ENCODE results near the gene PGBD5.

The PGBD5 gene

GRCh38 chr1:230332575-230333066 is 93.5 kb downstream of the PGBD5 start:
- no peak for DNase-seq (ENCODE audit: extremely low spot score, insufficient read length, low read depth)
- no peak for FAIRE-seq

GRCh38 chr1:230332061-230332460 is 94.1 kb downstream of the PGBD5 start:
- no peak for FAIRE-seq
- no peak for DNase-seq (ENCODE audit: extremely low spot score, insufficient read length, low read depth)

- FAIRE-seq (no peak), DNase-seq (ENCODE audit: extremely low spot score, insufficient read length, low read depth) (no peak)
Observed at GRCh38 chr1:230330157-230330556, 96.0 kb downstream of the PGBD5 start.

GRCh38 chr1:230328342-230329015 is 97.7 kb downstream of the PGBD5 start:
- DNase-seq (ENCODE audit: extremely low spot score, insufficient read length, low read depth), result no peak
- no peak for FAIRE-seq

GRCh38 chr1:230327892-230328284 is 98.2 kb downstream of the PGBD5 start:
- DNase-seq (ENCODE audit: extremely low spot score, insufficient read length, low read depth), result no peak
- FAIRE-seq, result no peak

- DNase-seq (ENCODE audit: extremely low spot score, insufficient read length, low read depth) (no peak), FAIRE-seq (no peak)
Observed at GRCh38 chr1:230326971-230327891, 98.9 kb downstream of the PGBD5 start.

GRCh38 chr1:230323686-230324085 is 102.4 kb downstream of the PGBD5 start:
- DNase-seq (ENCODE audit: extremely low spot score, insufficient read length, low read depth) (no peak), FAIRE-seq (no peak)

GRCh38 chr1:230322967-230323547 is 103.1 kb downstream of the PGBD5 start:
- DNase-seq (ENCODE audit: extremely low spot score, insufficient read length, low read depth), result no peak

GRCh38 chr1:230322421-230322756 is 103.7 kb downstream of the PGBD5 start:
- DNase-seq (ENCODE audit: extremely low spot score, insufficient read length, low read depth) (no peak), FAIRE-seq (no peak)

More at GRCh38 chr1:230322967-230323547, 103.1 kb downstream of the PGBD5 start:
- FAIRE-seq, result no peak

GRCh38 chr1:230321741-230322420 is 104.3 kb downstream of the PGBD5 start:
- FAIRE-seq (no peak), DNase-seq (ENCODE audit: extremely low spot score, insufficient read length, low read depth) (no peak)

GRCh38 chr1:230321341-230321740 is 104.8 kb downstream of the PGBD5 start:
- DNase-seq (ENCODE audit: extremely low spot score, insufficient read length, low read depth) (no peak), FAIRE-seq (no peak)

- DNase-seq (ENCODE audit: extremely low spot score, insufficient read length, low read depth), result no peak
- FAIRE-seq, result no peak
Observed at GRCh38 chr1:230320804-230321203, 105.3 kb downstream of the PGBD5 start.

GRCh38 chr1:230319014-230319747 is 107.0 kb downstream of the PGBD5 start:
- DNase-seq (ENCODE audit: extremely low spot score, insufficient read length, low read depth) (no peak), FAIRE-seq (no peak)

GRCh38 chr1:230317823-230318819 is 108.0 kb downstream of the PGBD5 start:
- FAIRE-seq (no peak), DNase-seq (ENCODE audit: extremely low spot score, insufficient read length, low read depth) (no peak)

- FAIRE-seq, result no peak
- no peak for DNase-seq (ENCODE audit: extremely low spot score, insufficient read length, low read depth)
Observed at GRCh38 chr1:230316864-230317745, 109.0 kb downstream of the PGBD5 start.

- FAIRE-seq, result no peak
- no peak for DNase-seq (ENCODE audit: extremely low spot score, insufficient read length, low read depth)
Observed at GRCh38 chr1:230315099-230315498, 111.0 kb downstream of the PGBD5 start.

- no peak for FAIRE-seq
Observed at GRCh38 chr1:230314142-230314470, 112.0 kb downstream of the PGBD5 start.

More at GRCh38 chr1:230314142-230314470, 112.0 kb downstream of the PGBD5 start:
- DNase-seq (ENCODE audit: extremely low spot score, insufficient read length, low read depth), result no peak

All from GM18507 (cell line).